ENCODE data around the gene CGB2.
A peak's percentile ranks its signal among the peaks of the same experiment; 100 is the strongest.

CGB2 gene

GRCh38 chr19:48994035-48994386 lies 37.7 kb upstream of the CGB2 start:
- peak overlapping the region; percentile 99 for H3K27ac Mint-ChIP-seq
- H3K36me3 Mint-ChIP-seq (ENCODE audit: low read depth): peaks cover 13% of the 10 kb centered on the region
- H3K27me3 Mint-ChIP-seq (ENCODE audit: low read depth): no peaks in the 10 kb centered on the region
- H3K9me3 Mint-ChIP-seq: no peaks in the 10 kb centered on the region
- H3K4me1 Mint-ChIP-seq (ENCODE audit: low read depth): peaks cover 32% of the 10 kb centered on the region
- H3K4me3 Mint-ChIP-seq: peak overlapping the region; percentile 94

GRCh38 chr19:48997972-48998371 lies 33.7 kb upstream of the CGB2 start:
- Mint-ChIP-seq H3K36me3 (ENCODE audit: low read depth) (peaks cover 15% of the 10 kb centered on the region), H3K27me3 (ENCODE audit: low read depth) (no peaks in the 10 kb centered on the region), H3K4me3 (no peak overlapping the region), H3K27ac (peak overlapping the region; percentile 19), H3K9me3 (no peaks in the 10 kb centered on the region), H3K4me1 (ENCODE audit: low read depth) (peaks cover 27% of the 10 kb centered on the region)

GRCh38 chr19:48999481-49000325 lies 32.0 kb upstream of the CGB2 start:
- peak overlapping the region; percentile 57 for H3K27ac Mint-ChIP-seq
- H3K36me3 Mint-ChIP-seq (ENCODE audit: low read depth): peaks cover 19% of the 10 kb centered on the region
- H3K4me3 Mint-ChIP-seq: no peak overlapping the region

GRCh38 chr19:49004133-49004532 lies 27.6 kb upstream of the CGB2 start:
- Mint-ChIP-seq H3K36me3 (ENCODE audit: low read depth) (peaks cover 22% of the 10 kb centered on the region), H3K4me1 (ENCODE audit: low read depth) (peaks cover 7% of the 10 kb centered on the region), H3K27ac (no peak overlapping the region), H3K4me3 (no peak overlapping the region), H3K9me3 (no peaks in the 10 kb centered on the region), H3K27me3 (ENCODE audit: low read depth) (no peaks in the 10 kb centered on the region)

More at GRCh38 chr19:48999481-49000325, 32.0 kb upstream of the CGB2 start:
- peaks cover 21% of the 10 kb centered on the region for H3K4me1 Mint-ChIP-seq (ENCODE audit: low read depth)
- H3K9me3 Mint-ChIP-seq: no peaks in the 10 kb centered on the region
- no peaks in the 10 kb centered on the region for H3K27me3 Mint-ChIP-seq (ENCODE audit: low read depth)

- Mint-ChIP-seq H3K9me3 (no peaks in the 10 kb centered on the region), H3K36me3 (ENCODE audit: low read depth) (peaks cover 15% of the 10 kb centered on the region), H3K4me1 (ENCODE audit: low read depth) (no peaks in the 10 kb centered on the region), H3K27ac (no peak overlapping the region), H3K4me3 (no peak overlapping the region), H3K27me3 (ENCODE audit: low read depth) (no peaks in the 10 kb centered on the region)
Observed at GRCh38 chr19:49004964-49005614, 26.6 kb upstream of the CGB2 start.

- Mint-ChIP-seq H3K4me3 (no peak overlapping the region), H3K4me1 (ENCODE audit: low read depth) (no peaks in the 10 kb centered on the region), H3K36me3 (ENCODE audit: low read depth) (peaks cover 17% of the 10 kb centered on the region), H3K9me3 (no peaks in the 10 kb centered on the region), H3K27ac (no peak overlapping the region), H3K27me3 (ENCODE audit: low read depth) (no peaks in the 10 kb centered on the region)
Observed at GRCh38 chr19:49006905-49007304, 24.8 kb upstream of the CGB2 start.

- Mint-ChIP-seq H3K27me3 (ENCODE audit: low read depth) (no peaks in the 10 kb centered on the region), H3K27ac (no peak overlapping the region), H3K9me3 (no peaks in the 10 kb centered on the region), H3K36me3 (ENCODE audit: low read depth) (peaks cover 15% of the 10 kb centered on the region), H3K4me1 (ENCODE audit: low read depth) (no peaks in the 10 kb centered on the region), H3K4me3 (no peak overlapping the region)
Observed at GRCh38 chr19:49009828-49010227, 21.9 kb upstream of the CGB2 start.

- H3K4me3 Mint-ChIP-seq: no peak overlapping the region
- H3K4me1 Mint-ChIP-seq (ENCODE audit: low read depth): no peaks in the 10 kb centered on the region
- H3K9me3 Mint-ChIP-seq: no peaks in the 10 kb centered on the region
- H3K27me3 Mint-ChIP-seq (ENCODE audit: low read depth): no peaks in the 10 kb centered on the region
- H3K36me3 Mint-ChIP-seq (ENCODE audit: low read depth): peaks cover 13% of the 10 kb centered on the region
- no peak overlapping the region for H3K27ac Mint-ChIP-seq
Observed at GRCh38 chr19:49010453-49010852, 21.2 kb upstream of the CGB2 start.

- Mint-ChIP-seq H3K4me3 (no peak overlapping the region), H3K36me3 (ENCODE audit: low read depth) (peaks cover 17% of the 10 kb centered on the region)
Observed at GRCh38 chr19:49011194-49011593, 20.5 kb upstream of the CGB2 start.

GRCh38 chr19:49014123-49014869 lies 17.4 kb upstream of the CGB2 start:
- H3K27ac Mint-ChIP-seq: no peak overlapping the region
- peaks cover 7% of the 10 kb centered on the region for H3K4me1 Mint-ChIP-seq (ENCODE audit: low read depth)
- peaks cover 20% of the 10 kb centered on the region for H3K36me3 Mint-ChIP-seq (ENCODE audit: low read depth)
- H3K9me3 Mint-ChIP-seq: no peaks in the 10 kb centered on the region
- H3K27me3 Mint-ChIP-seq (ENCODE audit: low read depth): peaks cover 10% of the 10 kb centered on the region
- H3K4me3 Mint-ChIP-seq: no peak overlapping the region

More at GRCh38 chr19:49011194-49011593, 20.5 kb upstream of the CGB2 start:
- no peaks in the 10 kb centered on the region for H3K27me3 Mint-ChIP-seq (ENCODE audit: low read depth)
- no peaks in the 10 kb centered on the region for H3K4me1 Mint-ChIP-seq (ENCODE audit: low read depth)
- H3K27ac Mint-ChIP-seq: no peak overlapping the region
- no peaks in the 10 kb centered on the region for H3K9me3 Mint-ChIP-seq

GRCh38 chr19:49014870-49015255 lies 16.8 kb upstream of the CGB2 start:
- Mint-ChIP-seq H3K9me3 (no peaks in the 10 kb centered on the region), H3K36me3 (ENCODE audit: low read depth) (peaks cover 20% of the 10 kb centered on the region), H3K4me3 (no peak overlapping the region), H3K27me3 (ENCODE audit: low read depth) (peaks cover 14% of the 10 kb centered on the region), H3K27ac (no peak overlapping the region), H3K4me1 (ENCODE audit: low read depth) (peaks cover 8% of the 10 kb centered on the region)

GRCh38 chr19:49016067-49016839 lies 15.4 kb upstream of the CGB2 start:
- peaks cover 27% of the 10 kb centered on the region for H3K27me3 Mint-ChIP-seq (ENCODE audit: low read depth)
- peaks cover 12% of the 10 kb centered on the region for H3K4me1 Mint-ChIP-seq (ENCODE audit: low read depth)
- H3K4me3 Mint-ChIP-seq: no peak overlapping the region
- no peaks in the 10 kb centered on the region for H3K9me3 Mint-ChIP-seq
- H3K36me3 Mint-ChIP-seq (ENCODE audit: low read depth): peaks cover 18% of the 10 kb centered on the region
- H3K27ac Mint-ChIP-seq: no peak overlapping the region

GRCh38 chr19:49017041-49017665 lies 14.5 kb upstream of the CGB2 start, which contains the start of gene LHB:
LHB (minus strand) TSS chr19:49017091; CDS start chr19:49017081, 10 bp downstream.
- H3K27me3 Mint-ChIP-seq (ENCODE audit: low read depth): peaks cover 30% of the 10 kb centered on the region
- H3K27ac Mint-ChIP-seq: no peak within 1 kb of the TSS
- peaks cover 14% of the 10 kb centered on the region for H3K4me1 Mint-ChIP-seq (ENCODE audit: low read depth)
- H3K4me3 Mint-ChIP-seq: peak within 1 kb of the TSS; percentile 85
- peaks cover 18% of the 10 kb centered on the region for H3K36me3 Mint-ChIP-seq (ENCODE audit: low read depth)
- H3K9me3 Mint-ChIP-seq: no peaks in the 10 kb centered on the region

Data from T-helper 1 cell treated with Interleukin-12 subunit alpha and Interleukin-12 subunit beta and Interleukin-4 antibody, amounts not matched to agents 30 μg/mL and 1 μg/mL, for 36 hours (primary cell).